Lower leg skin (tissue), 3 donors: ENCODE results near the gene NR2F1-AS1.

Experiments
- CTCF ChIP-seq, 3 donors: fragments of 450-650 bp; IDR thresholded peaks; one replicate each; pipeline ENCODE4 v1.5.1; 2016; ENCODE audit warnings: antibody characterized with exemption in 3 of 3, mild to moderate bottlenecking in 3 of 3, moderate library complexity in 2 of 3
- POLR2A ChIP-seq, 2 donors: fragments of 450-650 bp; IDR thresholded peaks; one replicate each; pipeline ENCODE4 v1.6.1; 2016 to 2017; ENCODE audit warnings: antibody characterized with exemption in 2 of 2, mild to moderate bottlenecking in 1 of 2, moderate library complexity in 1 of 2

- no peak for TF ChIP-seq POLR2A (IDR thresholded peaks at IDR 0.05)
- TF ChIP-seq CTCF (IDR thresholded peaks at IDR 0.05): no peak
Observed at GRCh38 chr5:93592883-93593282, 11.9 kb upstream of the NR2F1-AS1 start.
